Ishikawa (cell line): ENCODE data around the gene CST7.

ENCODE experiments used
- CEBPB ChIP-seq: IDR thresholded peaks from 2 replicates; pipeline ENCODE4 v1.6.1; 2012
- CREB1 ChIP-seq: IDR thresholded peaks from 2 replicates; pipeline ENCODE4 v1.6.1; 2012; ENCODE audit warnings: low read depth
- EGR1 ChIP-seq: IDR thresholded peaks from 2 replicates; pipeline ENCODE4 v1.6.1; 2012
- EP300 ChIP-seq: IDR thresholded peaks from 2 replicates; pipeline ENCODE4 v1.6.1; 2012; ENCODE audit warnings: borderline replicate concordance
- FOXM1 ChIP-seq: IDR thresholded peaks from 2 replicates; pipeline ENCODE4 v1.6.1; 2012; ENCODE audit warnings: low read depth, borderline replicate concordance
- MAX ChIP-seq: IDR thresholded peaks from 2 replicates; pipeline ENCODE4 v1.6.1; 2012
- NFIC ChIP-seq: IDR thresholded peaks from 2 replicates; pipeline ENCODE4 v1.6.1; 2012
- RAD21 ChIP-seq: IDR thresholded peaks from 2 replicates; pipeline ENCODE4 v1.6.1; 2012; ENCODE audit warnings: low read depth
- TAF1 ChIP-seq: IDR thresholded peaks from 2 replicates; pipeline ENCODE4 v1.6.1; 2012; ENCODE audit warnings: low read depth, mild to moderate bottlenecking
- TCF12 ChIP-seq: IDR thresholded peaks from 2 replicates; pipeline ENCODE4 v1.6.1; 2012; ENCODE audit warnings: low read depth
- TEAD4 ChIP-seq: IDR thresholded peaks from 2 replicates; pipeline ENCODE4 v1.6.1; 2012
- YY1 ChIP-seq: IDR thresholded peaks from 2 replicates; pipeline ENCODE4 v1.6.1; 2012; ENCODE audit warnings: low read depth
- ZBTB7A ChIP-seq: IDR thresholded peaks from 2 replicates; pipeline ENCODE4 v1.6.1; 2012; ENCODE audit warnings: low read depth
- TF ChIP-seq, protein P1 (sequence below): IDR thresholded peaks from 2 replicates; pipeline ENCODE4 v1.6.1; 2012; ENCODE audit warnings: low read depth, mild to moderate bottlenecking
- TF ChIP-seq, protein P2 (sequence below): IDR thresholded peaks from 2 replicates; pipeline ENCODE4 v1.6.1; 2012

CST7 gene

GRCh38 chr20:24909861-24910260 lies 39.2 kb upstream of the CST7 start:
- TF ChIP-seq TEAD4 (no peak), EGR1 (no peak), RAD21 (no peak), TCF12 (no peak), ZBTB7A (no peak), FOXM1 (no peak), CEBPB (no peak)
- TF ChIP-seq, protein P1, sequence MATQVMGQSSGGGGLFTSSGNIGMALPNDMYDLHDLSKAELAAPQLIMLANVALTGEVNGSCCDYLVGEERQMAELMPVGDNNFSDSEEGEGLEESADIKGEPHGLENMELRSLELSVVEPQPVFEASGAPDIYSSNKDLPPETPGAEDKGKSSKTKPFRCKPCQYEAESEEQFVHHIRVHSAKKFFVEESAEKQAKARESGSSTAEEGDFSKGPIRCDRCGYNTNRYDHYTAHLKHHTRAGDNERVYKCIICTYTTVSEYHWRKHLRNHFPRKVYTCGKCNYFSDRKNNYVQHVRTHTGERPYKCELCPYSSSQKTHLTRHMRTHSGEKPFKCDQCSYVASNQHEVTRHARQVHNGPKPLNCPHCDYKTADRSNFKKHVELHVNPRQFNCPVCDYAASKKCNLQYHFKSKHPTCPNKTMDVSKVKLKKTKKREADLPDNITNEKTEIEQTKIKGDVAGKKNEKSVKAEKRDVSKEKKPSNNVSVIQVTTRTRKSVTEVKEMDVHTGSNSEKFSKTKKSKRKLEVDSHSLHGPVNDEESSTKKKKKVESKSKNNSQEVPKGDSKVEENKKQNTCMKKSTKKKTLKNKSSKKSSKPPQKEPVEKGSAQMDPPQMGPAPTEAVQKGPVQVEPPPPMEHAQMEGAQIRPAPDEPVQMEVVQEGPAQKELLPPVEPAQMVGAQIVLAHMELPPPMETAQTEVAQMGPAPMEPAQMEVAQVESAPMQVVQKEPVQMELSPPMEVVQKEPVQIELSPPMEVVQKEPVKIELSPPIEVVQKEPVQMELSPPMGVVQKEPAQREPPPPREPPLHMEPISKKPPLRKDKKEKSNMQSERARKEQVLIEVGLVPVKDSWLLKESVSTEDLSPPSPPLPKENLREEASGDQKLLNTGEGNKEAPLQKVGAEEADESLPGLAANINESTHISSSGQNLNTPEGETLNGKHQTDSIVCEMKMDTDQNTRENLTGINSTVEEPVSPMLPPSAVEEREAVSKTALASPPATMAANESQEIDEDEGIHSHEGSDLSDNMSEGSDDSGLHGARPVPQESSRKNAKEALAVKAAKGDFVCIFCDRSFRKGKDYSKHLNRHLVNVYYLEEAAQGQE, result no peak
- TF ChIP-seq, protein P2, sequence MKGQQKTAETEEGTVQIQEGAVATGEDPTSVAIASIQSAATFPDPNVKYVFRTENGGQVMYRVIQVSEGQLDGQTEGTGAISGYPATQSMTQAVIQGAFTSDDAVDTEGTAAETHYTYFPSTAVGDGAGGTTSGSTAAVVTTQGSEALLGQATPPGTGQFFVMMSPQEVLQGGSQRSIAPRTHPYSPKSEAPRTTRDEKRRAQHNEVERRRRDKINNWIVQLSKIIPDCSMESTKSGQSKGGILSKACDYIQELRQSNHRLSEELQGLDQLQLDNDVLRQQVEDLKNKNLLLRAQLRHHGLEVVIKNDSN, result no peak

DNA sequence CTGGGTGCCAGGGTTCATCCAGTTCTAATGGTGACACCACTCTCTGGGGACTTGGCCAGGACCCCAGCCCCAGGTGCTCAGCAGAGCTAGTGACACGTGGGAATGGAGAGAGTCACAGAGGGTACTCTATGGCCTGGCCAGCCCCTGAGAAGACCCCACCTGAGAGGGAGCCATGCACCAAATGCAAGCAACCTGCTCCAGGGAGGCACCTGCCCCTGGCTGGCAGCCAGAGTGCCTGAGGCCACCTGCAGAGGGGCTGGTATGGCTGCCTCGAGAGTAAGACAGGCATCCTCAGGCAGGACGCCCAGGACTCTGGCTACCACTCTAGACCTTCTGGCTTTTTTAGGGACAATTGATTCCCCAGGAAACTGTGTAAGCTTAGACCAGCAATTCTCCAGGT lies 38.6 kb upstream of the CST7 start:
- TF ChIP-seq, protein P2, result no peak
- 0 out of 2 replicates have a peak, but pooled peaks have one; percentile 17 for TF ChIP-seq NFIC

- no peak for TF ChIP-seq EP300
- no peak for TF ChIP-seq TEAD4
- TF ChIP-seq TCF12, result no peak
- no peak for TF ChIP-seq TAF1
- TF ChIP-seq CREB1, result no peak
- TF ChIP-seq RAD21, result no peak
- TF ChIP-seq YY1, result no peak
- no peak for TF ChIP-seq ZBTB7A
Observed at GRCh38 chr20:24911461-24911860, 37.6 kb upstream of the CST7 start.

DNA sequence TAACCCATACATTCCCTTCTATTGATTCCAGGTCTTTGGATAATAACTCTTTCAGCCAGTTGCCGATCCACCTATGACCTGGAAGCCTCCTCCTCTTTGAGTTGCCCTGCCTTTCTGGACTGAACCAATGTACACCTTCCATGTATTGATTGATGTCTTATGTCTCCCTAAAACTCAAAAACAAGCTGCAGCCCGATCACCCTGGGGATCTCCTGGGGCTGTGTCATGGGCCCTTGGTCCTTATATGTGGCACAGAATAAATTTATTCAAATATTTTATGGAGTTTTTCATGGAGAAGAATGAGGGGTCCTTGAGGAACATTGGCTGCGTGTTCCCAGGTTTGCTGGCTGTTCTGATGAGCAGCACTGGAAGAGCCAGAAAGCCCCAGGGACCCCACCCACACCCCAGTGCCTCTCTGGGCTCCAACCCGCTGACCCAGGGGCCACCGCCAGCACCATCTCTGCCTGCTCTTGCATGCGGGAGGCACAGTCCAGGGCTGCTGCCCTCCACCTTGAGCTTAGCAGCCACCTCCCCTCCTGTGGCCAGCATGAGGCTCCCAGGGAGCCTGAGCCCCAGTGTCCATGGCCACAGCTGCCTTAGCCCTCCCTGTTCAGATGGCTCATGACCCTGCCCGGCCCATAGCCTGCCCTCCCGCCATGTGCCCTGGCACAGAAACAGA lies 36.5 kb upstream of the CST7 start:
- TF ChIP-seq TAF1, result no peak
- TF ChIP-seq EGR1, result no peak
- TF ChIP-seq RAD21, result no peak

GRCh38 chr20:24913076-24913628 lies 35.9 kb upstream of the CST7 start:
- no peak for TF ChIP-seq EGR1
- TF ChIP-seq MAX, result no peak
- TF ChIP-seq YY1, result no peak
- TF ChIP-seq TEAD4, result no peak
- TF ChIP-seq TCF12, result no peak
- no peak for TF ChIP-seq TAF1
- TF ChIP-seq, protein P2, result no peak
- no peak for TF ChIP-seq NFIC
- no peak for TF ChIP-seq CREB1
- TF ChIP-seq, protein P1, result no peak
- no peak for TF ChIP-seq CEBPB
- no peak for TF ChIP-seq EP300
- TF ChIP-seq RAD21, result no peak
- TF ChIP-seq ZBTB7A, result no peak
- no peak for TF ChIP-seq FOXM1

- TF ChIP-seq, protein P2, result no peak
- TF ChIP-seq CREB1, result no peak
- no peak for TF ChIP-seq MAX
- no peak for TF ChIP-seq TCF12
Observed at GRCh38 chr20:24914388-24915241, 34.5 kb upstream of the CST7 start.
